GM21619 (cell line): Measurements from ENCODE around the gene AOPEP.

Experiments used
- ATAC-seq: cut with Tn5 transposase; IDR thresholded peaks from one replicate; pipeline ENCODE4 v1.9.1; 2021; ENCODE audit not compliant: unreplicated experiment

The AOPEP gene

GRCh38 chr9:95075700-95076099 is 349.2 kb downstream of the AOPEP start:
- no peak for ATAC-seq

- no peak for ATAC-seq
Measured at GRCh38 chr9:95076696-95077052, 350.2 kb downstream of the AOPEP start.

GRCh38 chr9:95077053-95077765 is 350.7 kb downstream of the AOPEP start:
- ATAC-seq: no peak

- no peak for ATAC-seq
Measured at GRCh38 chr9:95077766-95078370, 351.4 kb downstream of the AOPEP start.

- no peak for ATAC-seq
Measured at GRCh38 chr9:95078511-95078910, 352.0 kb downstream of the AOPEP start.

- no peak for ATAC-seq
Measured at GRCh38 chr9:95078939-95079338, 352.4 kb downstream of the AOPEP start.

- no peak for ATAC-seq
Measured at GRCh38 chr9:95079461-95079860, 353.0 kb downstream of the AOPEP start.

GRCh38 chr9:95080961-95081647 is 354.6 kb downstream of the AOPEP start:
- no peak for ATAC-seq

GRCh38 chr9:95081998-95082397 is 355.5 kb downstream of the AOPEP start:
- no peak for ATAC-seq

GRCh38 chr9:95082401-95083084 is 356.0 kb downstream of the AOPEP start:
- ATAC-seq: no peak

GRCh38 chr9:95083086-95083768 is 356.7 kb downstream of the AOPEP start:
- ATAC-seq: no peak

GRCh38 chr9:95084254-95084934 is 357.9 kb downstream of the AOPEP start:
- no peak for ATAC-seq

GRCh38 chr9:95085036-95085770 is 358.7 kb downstream of the AOPEP start:
- no peak for ATAC-seq

- no peak for ATAC-seq
Measured at GRCh38 chr9:95085861-95086563, 359.5 kb downstream of the AOPEP start.

GRCh38 chr9:95086564-95086955 is 360.1 kb downstream of the AOPEP start:
- no peak for ATAC-seq

GRCh38 chr9:95087659-95088242 is 361.3 kb downstream of the AOPEP start:
- ATAC-seq: no peak

- no peak for ATAC-seq
Measured at GRCh38 chr9:95088421-95089161, 362.1 kb downstream of the AOPEP start.
